ENCODE results near the gene SLC35A5. TPM values are rescaled to one million over a fixed set of nuclear protein-coding genes. Genes with fewer than 3 reads are reported as not detected.

SLC35A5 gene
- total and polyA plus RNA-seq, 2 of the 13 experiments (the other 11 are each of a cell fraction or from before 2014, with no cell fraction given): 15.5 to 26.5 TPM

DNA sequence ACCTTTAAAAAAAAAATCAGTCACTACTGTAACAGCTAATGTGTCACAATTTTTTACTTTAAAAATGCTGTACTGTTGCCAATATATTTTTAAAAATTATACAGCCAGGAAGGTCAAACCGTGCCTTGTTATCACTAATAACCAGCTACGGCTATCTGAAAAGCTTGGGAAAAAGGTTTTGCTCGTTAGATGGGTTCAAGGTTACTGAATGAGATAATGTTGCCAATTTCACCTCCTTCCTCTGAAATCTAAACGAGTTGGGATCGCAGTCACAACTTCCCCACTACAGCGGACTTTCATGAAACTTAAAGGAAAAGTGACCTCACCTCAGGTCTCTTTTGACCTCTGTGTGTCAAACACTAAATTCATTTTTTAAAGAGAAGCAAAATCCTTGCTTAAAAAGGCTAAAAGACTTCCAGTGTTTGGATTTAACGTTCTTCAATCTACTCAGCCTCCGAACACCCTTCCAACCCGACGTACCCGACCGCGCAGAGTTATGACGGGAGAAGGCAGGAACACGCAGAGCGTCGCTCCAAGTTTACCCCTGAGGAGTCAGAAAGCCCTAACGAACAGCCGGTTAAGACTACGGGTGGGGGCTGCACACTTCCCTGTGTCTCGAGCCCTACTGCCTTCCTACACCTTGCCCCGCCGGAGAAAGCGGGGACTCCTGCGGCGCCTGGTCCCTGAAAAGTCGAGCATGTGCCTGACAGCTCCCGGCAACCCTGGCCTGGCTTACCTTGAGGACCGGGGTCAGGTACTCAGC lies 943 bp upstream of the SLC35A5 start (continued):
- TF ChIP-seq THYN1 (CRISPR knock-in tag; IDR thresholded peaks at IDR 0.05; ENCODE audit: borderline replicate concordance, low read depth) (no peak), SP1 (IDR thresholded peaks at IDR 0.05) (no peak), SP1 (CRISPR knock-in tag; IDR thresholded peaks at IDR 0.05) (no peak), BCL6 (CRISPR knock-in tag; IDR thresholded peaks at IDR 0.05) (no peak), ZNF12 (CRISPR knock-in tag; IDR thresholded peaks at IDR 0.05) (no peak), ELF4 (CRISPR knock-in tag; IDR thresholded peaks at IDR 0.05; ENCODE audit: borderline replicate concordance) (no peak), NFIB (CRISPR knock-in tag; IDR thresholded peaks at IDR 0.05; ENCODE audit: borderline replicate concordance) (no peak), MYNN (CRISPR knock-in tag; IDR thresholded peaks at IDR 0.05; ENCODE audit: low read depth) (no peak), ZNF292 (CRISPR knock-in tag; IDR thresholded peaks at IDR 0.05; ENCODE audit: borderline replicate concordance, low read depth) (no peak), ZNF878 (CRISPR knock-in tag; IDR thresholded peaks at IDR 0.05) (no peak), MEIS2 (CRISPR knock-in tag; IDR thresholded peaks at IDR 0.05) (peak; percentile 3; the same call in 1 of the 2 replicates), ZNF709 (CRISPR knock-in tag; IDR thresholded peaks at IDR 0.05) (no peak), ZNF850 (CRISPR knock-in tag; conservative IDR thresholded peaks at IDR 0.05) (no peak), EHMT2 (IDR thresholded peaks at IDR 0.05; ENCODE audit: borderline replicate concordance, low read depth, low read length) (no peak), ZNF564 (CRISPR knock-in tag; IDR thresholded peaks at IDR 0.05) (no peak), NAIF1 (CRISPR knock-in tag; IDR thresholded peaks at IDR 0.05; ENCODE audit: borderline replicate concordance) (no peak), ZNF138 (CRISPR knock-in tag; IDR thresholded peaks at IDR 0.05; ENCODE audit: low read depth) (no peak), PREB (CRISPR knock-in tag; IDR thresholded peaks at IDR 0.05) (no peak), ZNF605 (CRISPR knock-in tag; IDR thresholded peaks at IDR 0.05) (no peak), ZFP82 (CRISPR knock-in tag; IDR thresholded peaks at IDR 0.05; ENCODE audit: borderline replicate concordance) (no peak), GATAD1 (CRISPR knock-in tag; IDR thresholded peaks at IDR 0.05) (peak; percentile 81), SALL2 (CRISPR knock-in tag; IDR thresholded peaks at IDR 0.05) (no peak), SPEN (CRISPR knock-in tag; IDR thresholded peaks at IDR 0.05; ENCODE audit: low read depth) (no peak), ZNF597 (CRISPR knock-in tag; IDR thresholded peaks at IDR 0.05) (no peak), ZNF567 (CRISPR knock-in tag; IDR thresholded peaks at IDR 0.05; ENCODE audit: borderline replicate concordance) (no peak), ZNF468 (CRISPR knock-in tag; IDR thresholded peaks at IDR 0.05) (no peak)
- TF ChIP-seq, protein P1, sequence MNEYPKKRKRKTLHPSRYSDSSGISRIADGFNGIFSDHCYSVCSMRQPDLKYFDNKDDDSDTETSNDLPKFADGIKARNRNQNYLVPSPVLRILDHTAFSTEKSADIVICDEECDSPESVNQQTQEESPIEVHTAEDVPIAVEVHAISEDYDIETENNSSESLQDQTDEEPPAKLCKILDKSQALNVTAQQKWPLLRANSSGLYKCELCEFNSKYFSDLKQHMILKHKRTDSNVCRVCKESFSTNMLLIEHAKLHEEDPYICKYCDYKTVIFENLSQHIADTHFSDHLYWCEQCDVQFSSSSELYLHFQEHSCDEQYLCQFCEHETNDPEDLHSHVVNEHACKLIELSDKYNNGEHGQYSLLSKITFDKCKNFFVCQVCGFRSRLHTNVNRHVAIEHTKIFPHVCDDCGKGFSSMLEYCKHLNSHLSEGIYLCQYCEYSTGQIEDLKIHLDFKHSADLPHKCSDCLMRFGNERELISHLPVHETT (CRISPR knock-in tag; conservative IDR thresholded peaks at IDR 0.05): no peak
- TF ChIP-seq, protein P2, sequence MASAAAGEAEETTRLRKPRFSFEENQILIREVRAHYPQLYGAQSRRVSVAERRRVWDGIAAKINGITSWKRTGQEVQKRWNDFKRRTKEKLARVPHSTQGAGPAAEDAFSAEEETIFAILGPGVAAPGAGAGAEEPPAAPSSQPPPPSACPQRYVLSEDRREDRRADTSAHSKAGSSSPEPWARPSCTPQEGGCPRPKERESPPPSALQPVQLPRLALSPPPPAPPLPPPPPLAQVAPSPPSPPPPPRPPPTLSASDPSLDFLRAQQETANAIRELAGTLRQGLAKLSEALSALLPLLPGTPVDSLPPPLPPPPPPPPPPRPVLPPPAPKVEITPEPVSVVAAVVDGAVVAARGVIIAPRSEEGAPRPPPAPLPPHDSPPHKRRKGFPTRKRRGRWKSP (CRISPR knock-in tag; IDR thresholded peaks at IDR 0.05): no peak

Measured in HepG2 (cell line).